ENCODE data around the gene EXO1.
"Not testable (repeated sequence)": the region's sequence is repeated elsewhere in the genome, so short reads cannot be mapped to it uniquely, and the experiment has no call there.

The EXO1 gene

DNA sequence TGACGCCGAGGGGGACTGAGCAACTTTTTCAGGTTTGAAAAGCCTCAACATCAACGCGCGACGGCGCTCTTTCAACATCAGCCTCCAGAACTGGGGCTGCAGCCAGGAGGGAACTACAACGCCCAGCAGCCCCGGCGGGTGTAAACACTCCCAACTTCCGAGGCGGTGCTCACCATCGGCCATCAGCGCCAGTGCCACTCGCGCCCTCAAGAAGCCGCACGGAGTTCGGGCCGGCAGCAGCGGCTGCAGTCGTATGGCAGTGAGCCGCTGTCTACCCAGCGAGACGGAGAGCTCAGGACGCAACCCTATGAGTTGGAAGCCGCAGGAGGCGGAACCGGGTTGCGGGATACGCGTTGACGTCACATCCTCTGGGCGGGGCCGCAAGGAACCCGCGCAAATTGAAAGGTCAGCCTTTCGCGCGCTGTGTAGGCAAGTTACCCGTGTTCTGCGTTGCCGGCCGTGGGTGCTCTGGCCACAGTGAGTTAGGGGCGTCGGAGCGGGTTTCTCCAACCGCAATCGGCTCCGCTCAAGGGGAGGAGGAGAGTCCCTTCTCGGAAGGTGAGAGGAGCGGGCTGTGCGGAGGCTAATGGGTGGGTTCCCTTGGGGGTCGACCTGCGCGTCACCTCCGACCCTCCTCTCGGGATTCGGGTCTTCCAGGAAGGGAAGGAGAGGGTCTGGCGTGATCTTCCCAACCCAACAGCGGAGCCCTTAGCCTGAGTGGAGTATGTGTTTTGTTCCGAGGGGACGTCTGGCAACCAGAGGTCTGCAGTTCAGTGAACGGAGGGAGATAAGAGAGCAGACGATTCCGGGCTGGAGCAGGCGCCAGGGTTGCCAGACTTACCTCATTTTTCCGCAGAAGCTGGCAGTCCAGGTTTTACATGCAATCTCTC, at the start of gene EXO1:
TSS of gene EXO1 (plus strand) at position 409 of the 890 bp plus-strand sequence. CDS start 2,222 bp downstream, outside the sequence.
- DNase-seq: peak; percentile 57 to 98 (median 91)

- no peak for DNase-seq
Observed at GRCh38 chr1:241799416-241799815, 48.6 kb upstream of the EXO1 start.

DNA sequence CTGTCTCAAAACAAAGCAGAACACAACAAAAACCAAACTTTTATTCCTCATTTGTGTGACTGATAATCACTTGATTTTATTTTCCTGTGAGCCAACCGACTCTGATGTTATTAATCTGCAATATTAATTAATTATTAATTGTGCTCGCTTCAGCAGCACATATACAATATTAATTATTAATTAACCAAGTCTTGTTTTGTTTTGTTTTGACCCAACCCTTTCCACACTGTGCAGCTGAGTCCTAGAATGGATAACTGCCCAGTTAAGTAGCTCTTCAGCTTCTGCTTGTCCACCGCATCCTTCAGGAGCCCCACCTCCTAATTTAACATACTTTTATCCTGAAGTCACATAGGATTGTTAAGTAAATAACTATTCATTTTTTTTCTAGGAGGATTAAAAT, 47.4 kb upstream of the EXO1 start:
- DNase-seq: no peak

- DNase-seq: no peak
Observed at GRCh38 chr1:241802863-241803262, 45.1 kb upstream of the EXO1 start.

DNA sequence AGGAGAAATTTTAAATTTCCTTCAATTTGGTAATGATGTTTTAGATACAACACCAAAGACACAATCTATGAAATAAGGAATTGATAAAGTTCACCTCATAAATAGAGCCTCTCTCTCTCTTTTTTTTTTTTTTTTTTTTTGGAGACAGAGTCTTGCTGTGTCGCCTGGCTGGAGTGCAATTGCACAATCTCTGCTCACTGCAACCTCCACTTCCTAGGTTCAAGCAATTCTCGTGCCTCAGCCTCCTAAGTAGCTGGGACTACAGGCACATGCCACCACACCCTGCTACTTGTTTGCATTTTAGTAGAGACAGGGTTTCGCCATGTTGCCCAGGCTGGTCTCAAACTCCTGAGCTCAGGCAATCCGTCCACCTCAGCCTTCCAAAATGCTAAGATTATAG, 43.3 kb upstream of the EXO1 start:
- DNase-seq: not testable (repeated sequence)

DNA sequence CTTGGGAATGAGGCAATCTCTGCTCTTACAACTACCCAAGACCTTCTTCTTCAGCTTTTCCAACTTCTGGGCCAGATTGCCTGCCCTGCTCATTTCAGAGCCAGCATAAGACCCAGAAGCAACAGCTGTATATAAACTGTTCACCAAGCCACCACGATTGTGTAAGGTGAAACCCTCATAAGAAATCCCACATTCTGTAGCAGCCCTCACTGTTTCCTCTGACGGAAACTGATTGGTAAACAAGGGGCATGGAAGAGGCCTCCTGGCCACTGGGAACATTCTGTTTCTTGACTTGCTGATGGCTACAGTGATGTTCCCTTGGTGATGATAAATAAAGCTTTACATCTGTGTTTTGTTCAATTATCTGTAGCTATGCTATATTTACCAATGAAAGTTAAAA, 39.7 kb upstream of the EXO1 start:
- DNase-seq: no peak

DNA sequence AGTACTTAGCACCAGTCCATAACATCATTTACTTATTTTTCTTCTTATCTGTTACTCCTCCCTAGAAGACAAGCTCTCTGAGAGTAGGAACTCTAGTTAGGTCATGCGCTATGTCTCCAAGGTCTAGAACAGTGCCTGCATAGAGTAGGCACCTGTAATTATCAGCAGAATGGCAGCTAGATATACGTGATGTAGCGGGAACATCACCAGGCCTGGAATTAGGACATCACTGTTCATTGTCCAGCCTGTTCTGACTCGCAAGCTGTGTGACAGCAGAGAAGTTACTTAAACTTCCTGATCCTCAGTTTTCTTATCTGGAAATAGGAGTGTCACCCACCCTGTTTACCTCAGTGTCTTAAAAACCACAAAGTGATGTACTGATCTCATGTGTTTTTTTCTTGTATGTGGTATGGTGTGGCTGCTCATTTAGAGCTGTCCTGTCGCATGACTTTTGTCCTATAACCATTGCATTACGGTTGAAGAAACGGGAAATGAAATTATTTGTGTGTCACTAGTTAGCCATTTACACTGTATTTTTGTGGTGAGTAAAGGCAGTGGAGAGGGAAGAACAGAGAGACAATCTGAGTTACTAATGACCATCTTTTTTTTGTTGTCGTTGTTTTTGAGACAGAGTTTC, 37.1 kb upstream of the EXO1 start:
- no peak for DNase-seq

- no peak for DNase-seq
Observed at GRCh38 chr1:241813768-241814320, 34.2 kb upstream of the EXO1 start.

DNA sequence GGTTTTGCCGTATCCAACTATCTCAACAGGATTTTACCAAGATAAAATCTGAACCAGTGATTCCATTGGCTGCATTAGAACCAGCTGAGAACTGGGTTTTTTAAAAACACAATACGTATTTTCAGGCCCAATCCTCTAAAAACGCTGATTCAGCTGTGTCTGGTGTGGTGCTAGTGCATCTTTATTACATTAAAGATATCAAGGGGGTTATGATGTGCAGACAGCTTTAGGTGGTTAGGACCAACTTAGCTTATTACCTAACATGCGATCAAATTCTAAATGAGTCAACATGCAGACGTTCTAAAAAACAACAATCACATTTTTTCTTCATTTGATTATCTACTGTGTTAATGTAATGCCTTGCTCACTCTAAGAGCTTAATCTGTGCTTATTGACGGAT, 32.0 kb upstream of the EXO1 start:
- no peak for DNase-seq

DNA sequence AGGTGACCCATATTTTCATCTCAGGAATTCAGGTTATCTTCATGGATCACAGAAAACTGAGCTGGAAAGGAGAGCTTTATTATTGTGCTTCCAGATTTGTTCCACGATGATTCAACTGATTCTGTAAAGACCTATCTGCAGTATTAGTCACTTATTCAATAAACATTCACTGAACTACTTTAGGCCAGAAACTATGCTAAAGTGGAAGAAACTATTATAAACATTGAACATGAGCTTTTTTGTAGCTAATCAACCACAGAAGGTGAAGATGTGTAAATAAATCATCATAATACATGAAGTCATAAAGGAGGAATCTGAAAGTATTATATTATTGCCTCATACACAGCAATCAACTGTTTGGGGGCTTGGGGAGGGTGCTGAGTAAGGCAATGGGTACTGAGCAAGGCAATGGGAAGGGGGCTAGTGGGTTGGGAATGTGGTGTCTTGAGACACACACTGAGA, 30.6 kb upstream of the EXO1 start:
- DNase-seq: no peak

DNA sequence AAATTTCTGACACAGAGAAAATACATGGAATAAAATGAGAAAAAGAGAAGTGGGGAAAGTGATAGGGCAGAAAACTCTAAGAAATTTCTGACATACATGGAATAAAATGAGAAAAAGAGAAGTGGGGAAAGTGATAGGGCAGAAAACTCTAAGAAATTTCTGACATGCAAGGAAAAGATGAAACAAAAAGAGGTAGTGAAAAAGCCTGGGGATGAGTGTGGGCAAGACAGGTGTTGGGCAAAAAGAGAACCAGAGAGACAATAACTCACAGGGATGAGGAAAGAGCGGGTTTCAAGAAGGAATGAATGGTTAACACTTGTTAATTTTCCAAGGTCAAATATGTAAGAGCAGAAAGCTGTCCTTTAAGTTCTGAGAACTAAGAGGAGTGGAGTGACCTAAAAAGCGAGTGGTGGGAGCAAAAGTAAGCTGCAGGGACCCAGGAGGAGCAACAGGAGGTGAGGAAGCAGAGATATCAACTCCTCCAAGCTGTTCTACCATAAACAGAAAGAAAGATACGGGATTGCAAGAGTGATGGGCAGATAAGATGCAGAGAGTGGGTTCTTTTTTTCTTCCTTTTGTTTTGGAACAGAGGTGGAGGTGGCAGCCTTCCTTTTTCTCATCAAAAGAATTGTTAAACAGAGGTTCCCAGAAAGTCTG, 29.9 kb upstream of the EXO1 start:
- no peak for DNase-seq

- no peak for DNase-seq
Observed at GRCh38 chr1:241819340-241819866, 28.6 kb upstream of the EXO1 start.

DNA sequence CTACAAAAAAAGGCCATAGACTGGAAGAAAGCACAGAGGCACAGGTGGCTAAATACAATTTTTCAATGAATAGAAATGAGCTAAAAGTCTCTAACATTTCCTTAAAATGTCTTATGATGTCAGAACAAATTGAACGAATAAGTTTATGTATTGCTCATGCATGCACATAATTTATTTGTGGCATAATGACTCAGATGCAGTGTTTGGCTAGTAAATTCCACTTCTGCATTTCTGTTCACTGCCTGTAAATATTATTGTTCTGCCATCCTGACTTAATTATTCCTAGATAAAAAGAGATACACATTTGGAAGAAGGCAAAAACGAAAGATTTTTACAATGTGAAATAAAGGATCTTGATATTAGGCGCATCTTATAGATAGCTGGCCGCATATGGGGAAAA, 26.6 kb upstream of the EXO1 start:
- no peak for DNase-seq

DNA sequence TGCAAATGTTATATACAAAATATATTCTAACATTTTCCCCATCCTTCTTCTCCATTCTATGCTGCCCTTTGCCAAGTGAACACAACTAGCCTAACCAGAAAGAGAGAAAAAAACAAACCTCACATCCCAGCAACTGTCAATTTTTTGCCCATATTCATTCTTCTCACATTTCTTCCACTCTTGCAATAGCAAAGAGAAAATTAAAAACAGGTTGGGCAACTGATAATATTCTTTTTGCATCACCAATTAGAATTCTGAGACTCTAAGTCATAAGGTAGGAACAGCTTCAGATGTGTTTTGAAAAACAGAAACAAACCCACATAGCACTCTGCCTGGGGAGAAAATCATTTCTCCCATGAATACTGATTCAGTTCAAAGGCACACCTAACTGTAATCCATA, 25.2 kb upstream of the EXO1 start:
- DNase-seq: no peak

DNA sequence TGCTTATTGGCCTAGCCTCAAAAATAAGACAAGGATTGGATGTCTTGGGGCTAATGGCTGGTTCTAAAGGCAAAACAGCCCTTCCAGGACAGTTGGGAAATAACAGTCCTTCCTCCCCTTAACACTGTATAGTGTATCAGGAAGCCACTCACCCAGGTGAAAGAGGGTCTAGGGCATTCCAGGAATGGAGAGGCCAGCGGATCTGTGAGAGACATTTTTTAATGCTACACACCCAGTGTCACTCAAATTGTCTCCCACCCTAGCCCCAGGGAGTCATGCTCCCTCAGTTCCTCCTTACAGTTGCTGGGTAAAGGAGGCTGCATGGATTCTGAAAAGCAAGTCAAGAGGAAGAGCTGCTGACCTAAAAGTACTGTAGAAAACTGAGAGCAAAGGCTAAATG, 24.1 kb upstream of the EXO1 start:
- DNase-seq: no peak

- no peak for DNase-seq
Observed at GRCh38 chr1:241825581-241825980, 22.4 kb upstream of the EXO1 start.

- not testable (repeated sequence) for DNase-seq
Observed at GRCh38 chr1:241826613-241827012, 21.4 kb upstream of the EXO1 start.

- no peak for DNase-seq
Observed at GRCh38 chr1:241827264-241827663, 20.7 kb upstream of the EXO1 start.

GRCh38 chr1:241828463-241829021, 19.5 kb upstream of the EXO1 start:
- peak in 14 of 56 donors; percentile 0 to 51 (median 10) for DNase-seq

- no peak for DNase-seq
Observed at GRCh38 chr1:241829468-241829867, 18.5 kb upstream of the EXO1 start.

DNA sequence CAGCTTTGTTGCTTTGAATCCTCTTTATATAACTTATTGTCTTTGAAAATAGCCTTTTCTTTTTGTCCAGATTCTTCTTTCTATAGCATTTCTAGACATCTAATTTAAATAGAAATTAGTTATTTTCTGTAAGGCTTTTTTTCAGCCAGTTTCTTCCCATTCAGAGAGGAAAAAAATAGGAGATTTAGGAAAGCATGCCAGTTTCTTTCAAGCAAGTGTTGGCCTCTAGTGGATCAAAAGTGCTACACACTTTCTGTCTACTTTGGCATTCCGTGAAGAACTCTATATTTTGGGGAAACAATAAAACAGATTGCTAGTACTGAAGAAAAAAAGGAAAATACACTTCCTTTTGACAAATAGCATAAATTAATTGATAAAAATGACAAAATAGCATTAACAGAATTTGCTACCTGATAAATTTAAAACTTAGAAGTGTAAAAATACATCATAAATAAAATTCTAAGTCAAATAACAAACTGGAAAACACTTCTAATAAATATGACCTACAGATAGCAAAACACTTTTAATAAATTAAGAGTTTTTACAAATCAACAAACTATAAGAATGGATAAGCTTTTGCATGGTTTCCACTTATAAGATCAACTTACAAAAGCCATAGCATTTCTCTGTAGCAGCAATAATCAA, 13.1 kb upstream of the EXO1 start:
- peak in 2 of 56 donors; percentile 1 to 5 for DNase-seq
